C4-2B (cell line): ENCODE measurements around the gene STXBP1.

Experiments
- CTCF ChIP-seq: fragments of 450-650 bp; conservative IDR thresholded peaks from 2 replicates; pipeline ENCODE4 v1.5.1; 2017; ENCODE audit warnings: mild to moderate bottlenecking
- ZFX ChIP-seq: fragments of 450-650 bp; IDR thresholded peaks from 2 replicates; pipeline ENCODE4 v1.6.1; 2017

GRCh38 chr9:127664678-127665507 is 52.8 kb downstream of the STXBP1 start:
- no peak for TF ChIP-seq CTCF
- no peak for TF ChIP-seq ZFX
